ENCODE measurements around the gene SEMA5A. TPM values are rescaled to one million over a fixed set of nuclear protein-coding genes. Genes with fewer than 3 reads are reported as not detected.

Gene SEMA5A
- polyA plus RNA-seq, 1 of the 3 experiments (the other 2 are of a cell fraction): 0.58 TPM

DNA sequence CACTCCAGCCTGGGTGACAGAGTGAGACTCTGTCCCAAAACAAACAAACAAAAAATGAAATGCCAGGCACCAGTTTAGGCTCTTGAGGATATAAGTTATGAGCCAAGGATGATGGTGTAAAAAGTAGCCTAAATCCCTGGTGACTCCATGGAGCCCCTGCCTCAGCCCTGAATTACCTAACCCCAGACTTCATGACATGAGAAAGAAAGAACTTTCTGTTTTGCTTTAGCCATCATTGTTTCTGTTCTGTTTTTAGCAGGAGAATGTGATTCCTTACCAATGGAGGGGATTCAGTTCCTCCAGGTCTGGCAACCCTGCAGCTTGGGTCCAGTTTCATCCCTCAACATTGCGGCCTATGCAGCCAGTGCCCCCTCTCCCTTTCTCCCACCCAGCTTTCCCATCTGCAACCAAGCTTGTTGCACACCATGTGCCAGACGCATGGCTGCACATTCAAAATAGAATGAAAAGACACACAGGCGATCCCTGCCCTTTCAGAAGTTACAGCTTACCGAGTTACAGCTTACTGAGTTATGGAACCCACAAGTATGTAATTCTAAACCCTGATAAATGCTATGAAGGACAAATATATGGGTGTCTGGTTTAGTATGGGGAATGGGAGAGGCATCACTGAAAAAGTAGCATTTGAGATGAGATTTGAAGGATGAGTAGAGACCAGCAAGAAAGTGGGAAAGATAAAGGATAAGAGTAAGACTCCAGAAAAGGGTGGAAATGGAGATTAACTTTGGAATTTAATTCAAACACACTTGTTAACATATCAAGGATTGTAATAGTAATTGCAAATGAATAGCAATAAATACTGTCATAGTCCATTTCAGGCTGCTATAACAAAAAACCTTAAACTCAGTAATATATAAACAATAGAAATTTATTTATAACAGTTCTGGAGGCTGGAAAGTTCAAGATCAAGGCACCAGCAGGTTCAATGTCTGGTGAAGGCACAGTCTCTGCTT lies 6.0 kb upstream of the SEMA5A start:
- H3K4me2 ChIP-seq: no peak overlapping the region
- H4K20me1 ChIP-seq (ENCODE audit: insufficient read depth): no peaks in the 10 kb centered on the region
- 65% methylated on average over 4 of the region's 4 CpGs for WGBS (ENCODE audit: low lambda C conversion rate)
- H3K36me3 ChIP-seq (replicated peaks in 1 of 2; ENCODE audit: control insufficient read depth in 1 of 2, insufficient read depth in 2 of 2, low read length in 1 of 2): no peaks in the 10 kb centered on the region
- H3K4me1 ChIP-seq (ENCODE audit: control insufficient read depth in 1 of 2, insufficient read depth in 2 of 2, low read depth in 1 of 2, low read length in 1 of 2): no peaks in the 10 kb centered on the region; a peak in 2 of 4 replicates
- no peak overlapping the region for H2AFZ ChIP-seq (ENCODE audit: low read depth)
- no peak overlapping the region for H3K27ac ChIP-seq (ENCODE audit: low read depth in 2 of 2, low read length in 1 of 2)
- no peak overlapping the region for H3K4me3 ChIP-seq (ENCODE audit: low read depth in 2 of 2, low read length in 1 of 2)
- ChIA-PET CTCF (no interaction called here), POLR2A (no interaction called here)
- H3K27me3 ChIP-seq (ENCODE audit: insufficient read depth): no peaks in the 10 kb centered on the region
- no peaks in the 10 kb centered on the region for H3K9me2 ChIP-seq
- no peaks in the 10 kb centered on the region for H3F3A ChIP-seq (replicated peaks; ENCODE audit: insufficient read depth)
- no peaks in the 10 kb centered on the region for H3K79me2 ChIP-seq (ENCODE audit: insufficient read depth)
- TF ChIP-seq RFX5 (IDR thresholded peaks at IDR 0.05; ENCODE audit: low read length): no peak
- TF ChIP-seq FOXJ3 (CRISPR knock-in tag; IDR thresholded peaks at IDR 0.05): no peak
- TF ChIP-seq MXI1 (IDR thresholded peaks at IDR 0.05; ENCODE audit: low read depth, low read length): no peak
- H3K9ac ChIP-seq: no peak overlapping the region
- DNase-seq: no peak
- no peaks in the 10 kb centered on the region for H3K9me3 ChIP-seq

DNA sequence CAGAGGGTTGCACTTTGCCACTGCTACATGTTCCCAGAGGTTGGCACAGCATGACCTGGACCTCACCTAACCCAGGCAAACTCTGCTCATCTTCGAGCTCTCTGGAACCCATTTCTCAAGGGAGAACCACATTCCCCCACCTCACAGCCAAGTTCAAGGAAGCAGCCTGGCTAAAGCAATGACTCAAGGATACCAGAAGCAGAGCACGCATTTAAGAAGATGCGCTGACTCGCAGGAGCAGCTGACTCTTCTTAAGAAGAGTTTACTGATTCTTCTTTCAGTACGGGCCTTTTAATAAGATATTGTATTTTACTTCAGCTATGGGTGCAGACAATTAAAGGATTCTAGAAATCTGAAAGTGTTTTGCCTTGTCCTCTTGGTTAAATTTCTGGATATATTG lies 4.1 kb upstream of the SEMA5A start:
- WGBS (ENCODE audit: low lambda C conversion rate): 70% methylated on average over 5 of the region's 5 CpGs
- CTCF ChIA-PET: no interaction called here
- Histone ChIP-seq H3F3A (replicated peaks; ENCODE audit: insufficient read depth) (no peaks in the 10 kb centered on the region), H3K27ac (ENCODE audit: low read depth in 2 of 2, low read length in 1 of 2) (no peak overlapping the region), H3K4me1 (ENCODE audit: control insufficient read depth in 1 of 2, insufficient read depth in 2 of 2, low read depth in 1 of 2, low read length in 1 of 2) (peaks cover 0 to 7% of the 10 kb centered on the region in 2 experiments; a peak in 1 of 4 replicates), H2AFZ (ENCODE audit: low read depth) (no peak overlapping the region), H3K9me2 (no peaks in the 10 kb centered on the region), H3K9me3 (no peaks in the 10 kb centered on the region), H3K36me3 (replicated peaks in 1 of 2; ENCODE audit: control insufficient read depth in 1 of 2, insufficient read depth in 2 of 2, low read length in 1 of 2) (no peaks in the 10 kb centered on the region), H3K79me2 (ENCODE audit: insufficient read depth) (no peaks in the 10 kb centered on the region), H3K4me2 (no peak overlapping the region), H3K9ac (no peak overlapping the region), H3K4me3 (ENCODE audit: low read depth in 2 of 2, low read length in 1 of 2) (no peak overlapping the region), H4K20me1 (ENCODE audit: insufficient read depth) (no peaks in the 10 kb centered on the region), H3K27me3 (ENCODE audit: insufficient read depth) (peaks cover 6% of the 10 kb centered on the region; the same call in 1 of the 2 replicates)
- no peak for DNase-seq
- TF ChIP-seq NRF1 (IDR thresholded peaks at IDR 0.05; ENCODE audit: low read depth, low read length): no peak
- no peak for TF ChIP-seq FOXJ3 (CRISPR knock-in tag; IDR thresholded peaks at IDR 0.05)
- TF ChIP-seq PBX3 (IDR thresholded peaks at IDR 0.05): no peak
- TF ChIP-seq MXI1 (IDR thresholded peaks at IDR 0.05; ENCODE audit: low read depth, low read length): no peak
- no peak for TF ChIP-seq GABPA (IDR thresholded peaks at IDR 0.05; ENCODE audit: low read depth)
- no peak for TF ChIP-seq TAF1 (IDR thresholded peaks at IDR 0.05; ENCODE audit: borderline replicate concordance, low read depth, low read length)
- TF ChIP-seq CTCF (IDR thresholded peaks at IDR 0.05): no peak
- no peak for TF ChIP-seq RXRA (IDR thresholded peaks at IDR 0.05; ENCODE audit: borderline replicate concordance, low read depth)
- no peak for TF ChIP-seq TCF12 (IDR thresholded peaks at IDR 0.05)
- no peak for TF ChIP-seq FOXM1 (IDR thresholded peaks at IDR 0.05; ENCODE audit: low read depth)
- TF ChIP-seq POLR2AphosphoS5 (IDR thresholded peaks at IDR 0.05; ENCODE audit: low read depth, low read length): no peak
- TF ChIP-seq GATA2 (CRISPR knock-in tag; IDR thresholded peaks at IDR 0.05): no peak
- no peak for TF ChIP-seq EZH2phosphoT487 (IDR thresholded peaks at IDR 0.05; ENCODE audit: borderline replicate concordance, low read depth)
- no peak for TF ChIP-seq RFX5 (IDR thresholded peaks at IDR 0.05; ENCODE audit: low read length)
- no peak for TF ChIP-seq ELF1 (IDR thresholded peaks at IDR 0.05)
- no peak for TF ChIP-seq FOSL2 (IDR thresholded peaks at IDR 0.05; ENCODE audit: borderline replicate concordance, low read depth)
- no peak for TF ChIP-seq USF2 (IDR thresholded peaks at IDR 0.05; ENCODE audit: borderline replicate concordance, low read depth, low read length)
- no peak for TF ChIP-seq NFIC (IDR thresholded peaks at IDR 0.05; ENCODE audit: borderline replicate concordance)
- no peak for TF ChIP-seq RAD21 (IDR thresholded peaks at IDR 0.05; ENCODE audit: low read length)
- no peak for TF ChIP-seq IRF3 (IDR thresholded peaks at IDR 0.05; ENCODE audit: low read depth, low read length)
- POLR2A ChIA-PET: no interaction called here
